K562 (cell line): ENCODE results near the gene NDOR1. TPM values are rescaled to one million over a fixed set of nuclear protein-coding genes. Genes with fewer than 3 reads are reported as not detected.

Experiments
- ATAC-seq: fragments of 200-7000 bp; cut with Tn5 transposase; 3 replicates; pipeline ENCODE4 v1.9.1; 2020; ENCODE audit warnings: moderate library complexity
- BruUV-seq: library from RNA; stranded (reverse); fragments of 400-500 nt; replicated peaks from 2 replicates; lab custom pipeline; 2021; lab: Mats Ljungman, UMichigan
- CTCF ChIA-PET: fragments of 300-600 bp; formaldehyde crosslinking; extraction: SDS; loops from one replicate; lab custom pipeline; 2021; ENCODE audit warnings: low intra/inter-chr PET ratio; lab: Yijun Ruan, JAX
- POLR2A ChIA-PET: fragments of 300-600, 350-650 bp; sonication (Branson Sonifier 250); formaldehyde crosslinking; extraction: SDS; loops from one replicate; lab custom pipeline; 2021; ENCODE audit warnings: antibody characterized with exemption, inconsistent platforms; lab: Yijun Ruan, JAX
- DNase-seq, 4 experiments: peaks; one replicate each; pipeline versions ENCODE4 v3.0.0 to v3.0.0-alpha.2; 2011 to 2018; ENCODE audit warnings: low spot score in 3 of 4, mixed read lengths in 3 of 4; ENCODE audit errors: extremely low read depth in 1 of 4
- FAIRE-seq: peaks from 2 replicates; lab custom pipeline; 2011; peaks lifted over from hg19 to GRCh38; lab: Jason Lieb, UNC
- H2AFZ ChIP-seq: 2 replicates; pipeline ENCODE4 v1.6.0; 2011; ENCODE audit warnings: low read depth, low read length, control low read depth, inconsistent platforms
- H3K27ac ChIP-seq: fragments of 200-600 bp; 3 replicates; pipeline ENCODE4 v1.8.0; 2011; ENCODE audit warnings: low read depth, mild to moderate bottlenecking, control low read depth, inconsistent platforms, low read length, moderate library complexity, mixed read lengths; ENCODE audit errors: extremely low read depth
- H3K27me3 ChIP-seq, 2 experiments: fragments of 300-600 bp in 1 of 2; 2 replicates in 1 of 2; 3 replicates in 1 of 2; pipeline versions ENCODE4 v1.6.0 to v1.8.0; 2011; ENCODE audit warnings: inconsistent platforms in 2 of 2, low read length in 2 of 2, mild to moderate bottlenecking in 1 of 2, mixed read lengths in 1 of 2, moderate library complexity in 1 of 2; ENCODE audit not compliant: control insufficient read depth in 2 of 2, insufficient read depth in 2 of 2
- H3K36me3 ChIP-seq: fragments of 300-600 bp; 3 replicates; pipeline ENCODE4 v1.8.0; 2011; ENCODE audit warnings: mild to moderate bottlenecking, low read length, inconsistent platforms; ENCODE audit not compliant: control insufficient read depth, insufficient read depth
- H3K4me1 ChIP-seq, 2 experiments: fragments of 200-600 bp in 1 of 2; replicated peaks in 1 of 2; 2 replicates in 1 of 2; 3 replicates in 1 of 2; pipeline versions ENCODE4 v1.5.1 to v1.8.0; 2011; ENCODE audit warnings: inconsistent platforms in 2 of 2, low read length in 2 of 2, mild to moderate bottlenecking in 1 of 2, mixed read lengths in 1 of 2, moderate library complexity in 1 of 2; ENCODE audit not compliant: control insufficient read depth in 2 of 2, insufficient read depth in 2 of 2
- H3K4me2 ChIP-seq: 2 replicates; pipeline ENCODE4 v1.6.1; 2011; ENCODE audit warnings: low read length, control low read depth, inconsistent platforms, mixed read lengths; ENCODE audit not compliant: insufficient read depth
- H3K4me3 ChIP-seq: fragments of 200-600 bp; sonication (generic), shearing (Covaris generic); 2 replicates; pipeline ENCODE4 v1.5.1; 2016; ENCODE audit warnings: control low read depth, inconsistent platforms
- H3K79me2 ChIP-seq: fragments of 200-600 bp; 3 replicates; pipeline ENCODE4 v1.8.0; 2011; ENCODE audit warnings: low read length, inconsistent platforms; ENCODE audit not compliant: control insufficient read depth, insufficient read depth
- H3K9ac ChIP-seq, 2 experiments: 2 replicates each; pipeline versions ENCODE4 v1.6.0 to v1.6.1; 2011; ENCODE audit warnings: low read depth in 2 of 2, low read length in 2 of 2, control low read depth in 1 of 2, inconsistent platforms in 1 of 2, mild to moderate bottlenecking in 1 of 2, mixed read lengths in 1 of 2; ENCODE audit not compliant: insufficient read depth in 1 of 2
- H3K9me1 ChIP-seq: one replicate; pipeline ENCODE4 v1.6.0; 2011; ENCODE audit warnings: inconsistent platforms, mild to moderate bottlenecking, low read length, moderate library complexity; ENCODE audit not compliant: control insufficient read depth, insufficient read depth
- H3K9me3 ChIP-seq: replicated peaks from 2 replicates; pipeline ENCODE4 v1.5.1; 2011; ENCODE audit warnings: low read depth, low read length, inconsistent platforms; ENCODE audit not compliant: control insufficient read depth, insufficient read depth
- H4K20me1 ChIP-seq: replicated peaks from 2 replicates; pipeline ENCODE4 v1.6.1; 2011; ENCODE audit warnings: low read length, inconsistent platforms, mixed read lengths; ENCODE audit not compliant: control insufficient read depth, insufficient read depth
- CBFB ChIP-seq: sonication (generic); formaldehyde crosslinking; IDR thresholded peaks from 2 replicates; pipeline ENCODE4 v1.4.0; 2020; ENCODE audit warnings: mild to moderate bottlenecking, missing genetic modification reagents
- HMGXB4 ChIP-seq: sonication (generic); formaldehyde crosslinking; IDR thresholded peaks from 2 replicates; pipeline ENCODE4 v1.8.1; 2023; ENCODE audit warnings: mild to moderate bottlenecking, missing genetic modification reagents
- KAT7 ChIP-seq: sonication (generic); formaldehyde crosslinking; IDR thresholded peaks from 2 replicates; pipeline ENCODE4 v1.8.0; 2022; ENCODE audit warnings: missing genetic modification reagents, mild to moderate bottlenecking, borderline replicate concordance
- SP1 ChIP-seq: sonication (generic); formaldehyde crosslinking; IDR thresholded peaks from 2 replicates; pipeline ENCODE4 v1.8.1; 2022; ENCODE audit warnings: mild to moderate bottlenecking, missing genetic modification reagents
- whole genome bisulfite sequencing: fragments of 100-300 bp; shearing (Covaris generic); methylation state at CpG from one replicate; pipeline ENCODE4 v1.1.6; 2016; ENCODE audit warnings: low coverage, mixed read lengths; ENCODE audit not compliant: insufficient coverage; ENCODE audit errors: missing lambda C conversion rate; 5-methylcytosine and 5-hydroxymethylcytosine counted together
- in situ Hi-C: fragments of 300-500 bp; cut with MboI; formaldehyde crosslinking; loops from 4 replicates; pipeline ENCODE4 v1.15.0; 2018; ENCODE audit warnings: inconsistent platforms, mixed read lengths
- intact Hi-C: fragments of 100-400 bp; cut with micrococcal nuclease; formaldehyde crosslinking; loops from 2 replicates; pipeline ENCODE4 v1.14.2; 2022
- polyA plus RNA-seq, 8 experiments: library from polyadenylated mRNA; depleted of rRNA in 4 of 8; stranded (reverse) in 5 of 8; unstranded in 3 of 8; fragments of >200 nt; fragmentation: Nextera tagmentation in 2 of 8; fragmentation: Illumina TruSeq in 1 of 8; extraction: Ambion mirVana in 2 of 8; extraction: Trizol in 1 of 8; gene quantifications; 2 replicates each; pipeline versions ENCODE4 v1.2.1 to v1.2.3, GENCODE V29; 2011 to 2014; ENCODE audit warnings: inconsistent platforms in 1 of 8, missing spikeins in 1 of 8
- total RNA-seq, 7 experiments: library from RNA; depleted of rRNA in 6 of 7; stranded (reverse); fragments of >200 nt in 6 of 7; fragmentation: Illumina TruSeq in 2 of 7; extraction: Trizol in 2 of 7; gene quantifications; 2 replicates each; pipeline versions ENCODE4 v1.2.1 to v1.2.3, GENCODE V29; 2011 to 2021; ENCODE audit warnings: low replicate concordance in 1 of 7
- TF ChIP-seq, protein P1 (sequence below): fragments of 450-650 bp; IDR thresholded peaks from 2 replicates; pipeline ENCODE4 v1.6.1; 2016

The NDOR1 gene
- total and polyA plus RNA-seq, 9 of the 15 experiments (the other 6 are each of a cell fraction or from before 2014, with no cell fraction given) = 0.06 to 36.9 (median 6.9) TPM

- Histone ChIP-seq H3K79me2 (peaks cover 65% of the 10 kb centered on the region), H2AFZ (no peak overlapping the region), H3K9me3 (no peaks in the 10 kb centered on the region), H4K20me1 (peaks cover 5% of the 10 kb centered on the region), H3K36me3 (peaks cover 10% of the 10 kb centered on the region; the same call in 2 of the 3 replicates), H3K27ac (0 out of 3 replicates have a peak overlapping the region, but pooled peaks have one; percentile 10), H3K4me2 (peak overlapping the region; percentile 44), H3K4me3 (peak overlapping the region; percentile 37; the same call in 1 of the 2 replicates), H3K27me3 (no peaks in the 10 kb centered on the region), H3K9ac (peak overlapping the region in 1 of 2 experiments; percentile 89; a peak in 2 of 4 replicates), H3K4me1 (peaks cover 23 to 88% of the 10 kb centered on the region in 2 experiments), H3K9me1 (peaks cover under 1% of the 10 kb centered on the region)
- FAIRE-seq (peak; percentile 19), DNase-seq (no peak), ATAC-seq (no peak)
- ChIA-PET CTCF (no interaction called here), POLR2A (interaction anchor here (0.6 to 3.2 kb wide), 5 partner anchors 9 to 394 kb away, joined by 3 to 26 read pairs (median 3); partner anchors contain the start of genes ANAPC2 and SSNA1)
- TF ChIP-seq KAT7 (CRISPR knock-in tag) (0 out of 2 replicates have a peak, but pooled peaks have one; percentile 44), HMGXB4 (CRISPR knock-in tag) (no peak), CBFB (0 out of 2 replicates have a peak, but pooled peaks have one; percentile 8), SP1 (0 out of 2 replicates have a peak, but pooled peaks have one; percentile 22)
- TF ChIP-seq, protein P1, sequence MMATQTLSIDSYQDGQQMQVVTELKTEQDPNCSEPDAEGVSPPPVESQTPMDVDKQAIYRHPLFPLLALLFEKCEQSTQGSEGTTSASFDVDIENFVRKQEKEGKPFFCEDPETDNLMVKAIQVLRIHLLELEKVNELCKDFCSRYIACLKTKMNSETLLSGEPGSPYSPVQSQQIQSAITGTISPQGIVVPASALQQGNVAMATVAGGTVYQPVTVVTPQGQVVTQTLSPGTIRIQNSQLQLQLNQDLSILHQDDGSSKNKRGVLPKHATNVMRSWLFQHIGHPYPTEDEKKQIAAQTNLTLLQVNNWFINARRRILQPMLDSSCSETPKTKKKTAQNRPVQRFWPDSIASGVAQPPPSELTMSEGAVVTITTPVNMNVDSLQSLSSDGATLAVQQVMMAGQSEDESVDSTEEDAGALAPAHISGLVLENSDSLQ = peak; percentile 30; the same call in 1 of the 2 replicates
- in situ Hi-C loops (no loop called here), intact Hi-C loops (no loop called here)
- 52% methylated on average over 11 of the region's 11 CpGs for WGBS
- no TSS peak for BruUV-seq
These were observed 6.6 kb upstream of the NDOR1 start for GRCh38 chr9:137198902-137199283.
